HUES6 (cell line): ENCODE measurements around the gene PYROXD2.

ENCODE experiments used
- H3K27ac ChIP-seq: 2 replicates; pipeline ENCODE4 v1.7.0; 2013; ENCODE audit warnings: low read depth, mild to moderate bottlenecking, low read length, inconsistent platforms
- H3K27me3 ChIP-seq: 2 replicates; pipeline ENCODE4 v1.6.1; 2013; ENCODE audit warnings: low read length; ENCODE audit not compliant: control insufficient read depth, insufficient read depth
- H3K36me3 ChIP-seq: 2 replicates; pipeline ENCODE4 v1.6.1; 2013; ENCODE audit warnings: low read length; ENCODE audit not compliant: control insufficient read depth, insufficient read depth
- H3K4me1 ChIP-seq: 2 replicates; pipeline ENCODE4 v1.6.1; 2013; ENCODE audit warnings: low read length; ENCODE audit not compliant: control insufficient read depth, insufficient read depth
- H3K4me3 ChIP-seq: 2 replicates; pipeline ENCODE4 v1.5.1; 2013; ENCODE audit warnings: low read depth, low read length
- H3K9ac ChIP-seq: one replicate; pipeline ENCODE4 v1.6.1; 2013; ENCODE audit warnings: mild to moderate bottlenecking, low read length
- H3K9me3 ChIP-seq: 2 replicates; pipeline ENCODE4 v1.6.1; 2013; ENCODE audit warnings: low read depth, low read length; ENCODE audit not compliant: control insufficient read depth, insufficient read depth

Gene PYROXD2

DNA sequence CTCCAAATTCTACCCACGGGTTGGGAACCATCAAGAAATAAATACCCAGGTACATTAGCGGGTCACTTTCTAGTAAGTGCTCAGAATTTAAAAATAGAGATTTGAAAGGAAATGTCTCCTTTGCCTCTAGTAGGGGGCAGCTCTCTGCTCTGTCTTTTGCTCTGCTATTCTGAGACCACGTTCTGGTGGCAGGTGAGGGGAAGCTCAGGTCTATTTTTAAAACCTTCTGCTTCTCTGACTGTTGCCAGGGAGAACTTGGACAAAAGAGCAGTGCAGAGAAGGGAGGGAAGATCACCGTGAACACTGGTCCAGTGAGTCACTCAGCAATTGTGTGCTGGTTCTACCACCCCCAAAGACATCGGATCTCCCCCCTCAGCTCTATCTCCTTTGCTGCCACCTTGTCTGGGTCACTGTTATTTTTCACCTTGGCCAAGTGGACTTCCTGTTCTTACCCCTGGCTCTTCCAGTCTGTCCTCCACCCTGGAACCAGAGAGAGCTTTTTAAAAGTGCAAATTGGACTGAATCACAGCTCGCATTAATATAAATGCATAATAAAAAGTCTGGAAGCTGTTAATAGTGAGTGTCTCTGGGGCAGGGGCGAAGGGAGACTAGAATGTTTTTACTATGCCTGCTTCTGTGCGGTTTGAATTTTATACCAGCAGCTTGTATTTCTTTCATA lies 74.6 kb downstream of the PYROXD2 start:
- Histone ChIP-seq H3K4me1 (no peaks in the 10 kb centered on the region), H3K9ac (no peak overlapping the region), H3K4me3 (no peak overlapping the region), H3K27ac (no peak overlapping the region), H3K27me3 (no peaks in the 10 kb centered on the region), H3K9me3 (no peaks in the 10 kb centered on the region), H3K36me3 (no peaks in the 10 kb centered on the region)

- no peak overlapping the region for H3K9ac ChIP-seq
- no peaks in the 10 kb centered on the region for H3K36me3 ChIP-seq
- no peak overlapping the region for H3K27ac ChIP-seq
- H3K9me3 ChIP-seq = no peaks in the 10 kb centered on the region
- H3K4me3 ChIP-seq = no peak overlapping the region
- H3K27me3 ChIP-seq = no peaks in the 10 kb centered on the region
- H3K4me1 ChIP-seq = no peaks in the 10 kb centered on the region
Measured at GRCh38 chr10:98339799-98340198, 75.2 kb downstream of the PYROXD2 start.

- no peaks in the 10 kb centered on the region for H3K27me3 ChIP-seq
- H3K27ac ChIP-seq = no peak overlapping the region
- H3K9ac ChIP-seq = no peak overlapping the region
- no peaks in the 10 kb centered on the region for H3K9me3 ChIP-seq
- no peaks in the 10 kb centered on the region for H3K36me3 ChIP-seq
- no peak overlapping the region for H3K4me3 ChIP-seq
- H3K4me1 ChIP-seq = no peaks in the 10 kb centered on the region
Measured at GRCh38 chr10:98338896-98339295, 76.1 kb downstream of the PYROXD2 start.

- Histone ChIP-seq H3K4me3 (no peak overlapping the region), H3K4me1 (no peaks in the 10 kb centered on the region), H3K36me3 (no peaks in the 10 kb centered on the region), H3K27ac (no peak overlapping the region), H3K27me3 (no peaks in the 10 kb centered on the region), H3K9me3 (no peaks in the 10 kb centered on the region), H3K9ac (no peak overlapping the region)
Measured at GRCh38 chr10:98338318-98338717, 76.7 kb downstream of the PYROXD2 start.

DNA sequence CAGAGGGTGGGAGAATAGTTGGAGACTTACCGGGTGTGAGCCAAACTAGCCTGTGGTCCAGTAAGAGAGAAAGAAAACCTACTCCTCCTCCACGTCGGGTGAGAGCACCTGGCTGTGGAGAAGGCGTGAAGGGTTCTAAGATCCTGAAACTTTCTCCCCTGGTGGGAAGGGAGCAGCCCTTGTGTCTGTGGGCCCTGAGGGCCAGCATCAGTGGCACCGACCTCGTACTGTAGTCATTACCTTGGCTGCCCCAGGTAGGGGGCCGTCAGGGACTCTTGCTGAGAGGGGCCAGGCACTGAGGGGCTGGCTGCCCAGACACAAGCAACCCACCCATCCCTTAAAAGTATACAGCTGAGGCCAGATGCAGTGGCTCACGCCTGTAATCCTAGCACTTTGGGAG lies 77.5 kb downstream of the PYROXD2 start:
- H3K9me3 ChIP-seq = no peaks in the 10 kb centered on the region
- H3K27me3 ChIP-seq = no peaks in the 10 kb centered on the region
- H3K9ac ChIP-seq = no peak overlapping the region
- no peaks in the 10 kb centered on the region for H3K36me3 ChIP-seq
- H3K4me1 ChIP-seq = no peaks in the 10 kb centered on the region
- no peak overlapping the region for H3K4me3 ChIP-seq
- H3K27ac ChIP-seq = no peak overlapping the region
